ENCODE results near the gene CPE. TPM values are rescaled to one million over a fixed set of nuclear protein-coding genes. Genes with fewer than 3 reads are reported as not detected.

CPE gene
- total RNA-seq: 10 to 100 TPM in 2 of 4 donors, 1 to 10 TPM in 2; 7.5 to 29.1 (median 12.3) TPM

- WGBS, 2 donors (ENCODE audit: low coverage in 1 of 2): 1 to 7% methylated on average over 6 to 55 of the region's 82 CpGs
- DNase-seq: peak; percentile 77
- TF ChIP-seq, protein P1, sequence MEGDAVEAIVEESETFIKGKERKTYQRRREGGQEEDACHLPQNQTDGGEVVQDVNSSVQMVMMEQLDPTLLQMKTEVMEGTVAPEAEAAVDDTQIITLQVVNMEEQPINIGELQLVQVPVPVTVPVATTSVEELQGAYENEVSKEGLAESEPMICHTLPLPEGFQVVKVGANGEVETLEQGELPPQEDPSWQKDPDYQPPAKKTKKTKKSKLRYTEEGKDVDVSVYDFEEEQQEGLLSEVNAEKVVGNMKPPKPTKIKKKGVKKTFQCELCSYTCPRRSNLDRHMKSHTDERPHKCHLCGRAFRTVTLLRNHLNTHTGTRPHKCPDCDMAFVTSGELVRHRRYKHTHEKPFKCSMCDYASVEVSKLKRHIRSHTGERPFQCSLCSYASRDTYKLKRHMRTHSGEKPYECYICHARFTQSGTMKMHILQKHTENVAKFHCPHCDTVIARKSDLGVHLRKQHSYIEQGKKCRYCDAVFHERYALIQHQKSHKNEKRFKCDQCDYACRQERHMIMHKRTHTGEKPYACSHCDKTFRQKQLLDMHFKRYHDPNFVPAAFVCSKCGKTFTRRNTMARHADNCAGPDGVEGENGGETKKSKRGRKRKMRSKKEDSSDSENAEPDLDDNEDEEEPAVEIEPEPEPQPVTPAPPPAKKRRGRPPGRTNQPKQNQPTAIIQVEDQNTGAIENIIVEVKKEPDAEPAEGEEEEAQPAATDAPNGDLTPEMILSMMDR (IDR thresholded peaks at IDR 0.05): peak; percentile 45 to 77 (median 58)
- peak; percentile 53 to 80 (median 78) for TF ChIP-seq POLR2AphosphoS5 (IDR thresholded peaks at IDR 0.05)
- peak; percentile 57 for TF ChIP-seq POLR2A (IDR thresholded peaks at IDR 0.05)
- TF ChIP-seq EP300 (IDR thresholded peaks at IDR 0.05; ENCODE audit: low read depth): no peak
- in situ Hi-C loops (cut with MboI; ENCODE audit: low pct_ligation_motif_present in 1 of 4, low pct_unique_long_range_greater_than_20kb in 1 of 4, low sequenced_read_pairs in 3 of 4): no loop called here
- Histone ChIP-seq H3K36me3 (no peaks in the 10 kb centered on the region), H3K27me3 (peaks cover 31% of the 10 kb centered on the region), H3K4me1 (peaks cover 0 to 14% (median 1%) of the 10 kb centered on the region in 4 donors), H3K9me3 (no peaks in the 10 kb centered on the region), H3K4me3 (peak within 1 kb of the TSS; percentile 13 to 61 (median 58)), H3K27ac (peak within 1 kb of the TSS; percentile 42 to 78 (median 67))
- intact Hi-C loops (cut with DNase I; ENCODE audit: low total_unique reads): no loop called here
These were observed at the start of gene CPE for GRCh38 chr4:165378745-165379677. Gene CPE (plus strand): TSS chr4:165379008. CDS start chr4:165379222, 214 bp downstream.

DNA sequence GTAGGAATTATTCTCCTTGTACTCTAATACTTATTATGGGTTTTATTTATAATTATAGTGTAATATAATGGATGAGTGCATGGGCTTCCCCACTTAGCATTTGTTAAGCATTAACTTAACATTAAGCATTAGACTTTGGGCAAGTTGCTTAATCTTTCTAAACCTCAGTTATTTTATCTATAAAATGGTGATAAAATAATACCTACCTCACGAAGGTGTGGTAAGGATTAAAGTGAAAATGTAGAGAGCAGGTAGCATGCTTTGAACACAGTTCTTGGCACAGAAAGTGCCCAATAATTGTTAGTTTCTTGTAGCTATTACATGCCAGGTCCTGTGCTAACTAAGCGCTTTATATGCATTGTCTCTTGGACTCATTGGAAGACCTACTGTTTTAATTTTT, 48.7 kb upstream of the CPE start:
- no peak for DNase-seq
- H3K27ac ChIP-seq: no peak overlapping the region
- intact Hi-C loops (cut with DNase I; ENCODE audit: low total_unique reads): no loop called here
- peaks cover 10 to 47% (median 21%) of the 10 kb centered on the region in 4 donors for H3K4me1 ChIP-seq
- in situ Hi-C loops (cut with MboI; ENCODE audit: low pct_ligation_motif_present in 1 of 4, low pct_unique_long_range_greater_than_20kb in 1 of 4, low sequenced_read_pairs in 3 of 4): loop anchor here in 1 of 4 donors (25.0 kb wide), 2 partner anchors 118 to 193 kb away; partner anchors contain the start of gene KLHL2
- TF ChIP-seq POLR2AphosphoS5 (IDR thresholded peaks at IDR 0.05) (no peak), POLR2A (IDR thresholded peaks at IDR 0.05) (no peak), EP300 (IDR thresholded peaks at IDR 0.05; ENCODE audit: low read depth) (no peak)
- TF ChIP-seq, protein P1 (IDR thresholded peaks at IDR 0.05): no peak
- no peaks in the 10 kb centered on the region for H3K27me3 ChIP-seq
- H3K9me3 ChIP-seq: no peaks in the 10 kb centered on the region
- 77 to 85% methylated on average over 2 of the region's 2 CpGs for WGBS, 2 donors (ENCODE audit: low coverage in 1 of 2)
- no peak overlapping the region for H3K4me3 ChIP-seq
- peaks cover 0 to 2% (median 0%) of the 10 kb centered on the region in 4 donors for H3K36me3 ChIP-seq

DNA sequence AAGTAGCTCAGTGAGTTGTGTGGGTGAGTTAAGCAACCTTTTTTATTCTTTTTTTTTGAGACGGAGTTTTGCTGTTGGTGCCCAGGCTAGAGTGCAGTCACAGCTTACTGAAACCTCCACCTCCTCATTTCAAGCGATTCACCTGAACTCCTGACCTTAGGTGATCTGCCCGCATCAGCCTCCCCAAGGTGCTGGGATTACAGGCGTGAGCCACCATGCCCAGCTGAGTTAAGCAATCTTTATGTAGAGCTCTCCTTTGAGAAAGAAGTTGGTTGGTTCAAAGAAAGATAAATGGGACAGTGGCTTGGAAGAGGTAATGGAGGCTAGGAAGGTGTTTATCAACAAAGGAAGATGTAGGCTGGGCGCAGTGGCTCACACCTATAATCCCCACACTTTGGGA, 48.1 kb upstream of the CPE start:
- in situ Hi-C loops (cut with MboI; ENCODE audit: low pct_ligation_motif_present in 1 of 4, low pct_unique_long_range_greater_than_20kb in 1 of 4, low sequenced_read_pairs in 3 of 4) (loop anchor here in 1 of 4 donors (25.0 kb wide), 2 partner anchors 118 to 193 kb away; partner anchors contain the start of gene KLHL2), intact Hi-C loops (cut with DNase I; ENCODE audit: low total_unique reads) (no loop called here)
- no peak overlapping the region for H3K27ac ChIP-seq
- no peak for DNase-seq
- H3K4me1 ChIP-seq: peaks cover 10 to 47% (median 21%) of the 10 kb centered on the region in 4 donors
- H3K9me3 ChIP-seq: no peaks in the 10 kb centered on the region
- H3K36me3 ChIP-seq: peaks cover 0 to 2% (median 0%) of the 10 kb centered on the region in 4 donors
- TF ChIP-seq EP300 (IDR thresholded peaks at IDR 0.05; ENCODE audit: low read depth) (no peak), POLR2AphosphoS5 (IDR thresholded peaks at IDR 0.05) (no peak), POLR2A (IDR thresholded peaks at IDR 0.05) (no peak)
- TF ChIP-seq, protein P1 (IDR thresholded peaks at IDR 0.05): no peak
- WGBS, 2 donors (ENCODE audit: low coverage in 1 of 2): 94 to 100% methylated on average over 1 to 5 of the region's 5 CpGs
- no peak overlapping the region for H3K4me3 ChIP-seq
- H3K27me3 ChIP-seq: no peaks in the 10 kb centered on the region

DNA sequence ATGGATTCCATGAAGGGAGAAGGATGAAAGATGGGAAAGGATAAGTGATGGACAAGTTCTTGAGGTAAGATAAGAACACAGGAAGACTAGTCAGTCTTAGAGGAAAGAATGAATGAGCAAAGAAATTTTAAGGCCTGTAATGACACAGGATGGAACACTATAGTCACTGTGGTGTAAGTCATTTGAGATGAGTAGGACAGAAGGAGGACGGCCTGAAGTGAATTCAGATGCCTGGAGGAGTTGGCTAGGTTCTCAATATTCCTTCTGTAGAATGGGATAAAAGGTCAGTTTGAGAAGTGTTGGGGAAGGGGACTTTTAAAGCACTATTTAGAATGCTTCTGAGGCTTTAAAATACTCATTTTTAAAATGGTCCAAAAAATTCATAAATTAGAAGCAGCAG, 47.4 kb upstream of the CPE start:
- peaks cover 10 to 42% (median 20%) of the 10 kb centered on the region in 4 donors for H3K4me1 ChIP-seq
- H3K9me3 ChIP-seq: no peaks in the 10 kb centered on the region
- intact Hi-C loops (cut with DNase I; ENCODE audit: low total_unique reads): no loop called here
- DNase-seq: no peak
- in situ Hi-C loops (cut with MboI; ENCODE audit: low pct_ligation_motif_present in 1 of 4, low pct_unique_long_range_greater_than_20kb in 1 of 4, low sequenced_read_pairs in 3 of 4): loop anchor here in 1 of 4 donors (25.0 kb wide), 2 partner anchors 119 to 194 kb away; partner anchors contain the start of gene KLHL2
- no peak overlapping the region for H3K27ac ChIP-seq
- WGBS, 2 donors (ENCODE audit: low coverage in 1 of 2): 78 to 88% methylated on average over 1 of the region's 1 CpG
- no peaks in the 10 kb centered on the region for H3K27me3 ChIP-seq
- no peak for TF ChIP-seq POLR2AphosphoS5 (IDR thresholded peaks at IDR 0.05)
- no peak for TF ChIP-seq POLR2A (IDR thresholded peaks at IDR 0.05)
- TF ChIP-seq, protein P1 (IDR thresholded peaks at IDR 0.05): no peak
- TF ChIP-seq EP300 (IDR thresholded peaks at IDR 0.05; ENCODE audit: low read depth): no peak
- no peak overlapping the region for H3K4me3 ChIP-seq
- peaks cover 0 to 2% (median 0%) of the 10 kb centered on the region in 4 donors for H3K36me3 ChIP-seq

All from transverse colon (tissue), 4 donors.